Measurements from ENCODE around the gene ITPR1. TPM values are rescaled to one million over a fixed set of nuclear protein-coding genes. Genes with fewer than 3 reads are reported as not detected.

The ITPR1 gene
- total RNA-seq, 2 donors from 2014 or later = 7.0 to 18.2 TPM

- Histone ChIP-seq H3K4me1 (no peaks in the 10 kb centered on the region), H3K36me3 (no peaks in the 10 kb centered on the region), H3K9me3 (no peaks in the 10 kb centered on the region), H3K9ac (ENCODE audit: low read depth in 2 of 2, low read length in 2 of 2) (peak overlapping the region in 1 of 2 donors; percentile 1), H3K27ac (no peak overlapping the region), H3K27me3 (no peaks in the 10 kb centered on the region), H3K4me3 (no peak overlapping the region)
- intact Hi-C loops (cut with DNase I) = no loop called here
- no peak for TF ChIP-seq CTCF (IDR thresholded peaks at IDR 0.05)
- DNase-seq = no peak
These were observed 340.3 kb downstream of the ITPR1 start for GRCh38 chr3:4833471-4833870.

- Histone ChIP-seq H3K9me3 (no peaks in the 10 kb centered on the region), H3K36me3 (no peaks in the 10 kb centered on the region), H3K9ac (ENCODE audit: low read depth in 2 of 2, low read length in 2 of 2) (no peak overlapping the region), H3K27ac (no peak overlapping the region), H3K4me3 (no peak overlapping the region), H3K4me1 (no peaks in the 10 kb centered on the region), H3K27me3 (no peaks in the 10 kb centered on the region)
- intact Hi-C loops (cut with DNase I) = no loop called here
- no peak for TF ChIP-seq CTCF (IDR thresholded peaks at IDR 0.05)
- DNase-seq = no peak
These were observed 341.3 kb downstream of the ITPR1 start for GRCh38 chr3:4834403-4834866.

- no peaks in the 10 kb centered on the region for H3K36me3 ChIP-seq
- H3K27me3 ChIP-seq = no peaks in the 10 kb centered on the region
- no peak for DNase-seq
- H3K4me3 ChIP-seq = no peak overlapping the region
- intact Hi-C loops (cut with DNase I) = no loop called here
- no peaks in the 10 kb centered on the region for H3K9me3 ChIP-seq
- H3K4me1 ChIP-seq = no peaks in the 10 kb centered on the region
- no peak for TF ChIP-seq CTCF (IDR thresholded peaks at IDR 0.05)
- peak overlapping the region in 1 of 2 donors; percentile 39 for H3K9ac ChIP-seq (ENCODE audit: low read depth in 2 of 2, low read length in 2 of 2)
- H3K27ac ChIP-seq = no peak overlapping the region
These were observed 342.5 kb downstream of the ITPR1 start for GRCh38 chr3:4835616-4836043.

GRCh38 chr3:4836516-4836915 is 343.4 kb downstream of the ITPR1 start:
- intact Hi-C loops (cut with DNase I) = no loop called here

GRCh38 chr3:4837374-4837930 is 344.3 kb downstream of the ITPR1 start:
- no peak overlapping the region for H3K4me3 ChIP-seq
- TF ChIP-seq CTCF (IDR thresholded peaks at IDR 0.05) = no peak
- DNase-seq = no peak
- no peaks in the 10 kb centered on the region for H3K4me1 ChIP-seq
- H3K27me3 ChIP-seq = no peaks in the 10 kb centered on the region
- no peaks in the 10 kb centered on the region for H3K36me3 ChIP-seq
- H3K9me3 ChIP-seq = no peaks in the 10 kb centered on the region
- no peak overlapping the region for H3K9ac ChIP-seq (ENCODE audit: low read depth in 2 of 2, low read length in 2 of 2)
- H3K27ac ChIP-seq = no peak overlapping the region
- intact Hi-C loops (cut with DNase I) = no loop called here

More at GRCh38 chr3:4836516-4836915, 343.4 kb downstream of the ITPR1 start:
- no peak overlapping the region for H3K9ac ChIP-seq (ENCODE audit: low read depth in 2 of 2, low read length in 2 of 2)
- no peaks in the 10 kb centered on the region for H3K9me3 ChIP-seq
- H3K4me3 ChIP-seq = no peak overlapping the region
- H3K4me1 ChIP-seq = no peaks in the 10 kb centered on the region
- no peak for DNase-seq
- no peak overlapping the region for H3K27ac ChIP-seq
- TF ChIP-seq CTCF (IDR thresholded peaks at IDR 0.05) = no peak
- H3K27me3 ChIP-seq = no peaks in the 10 kb centered on the region
- H3K36me3 ChIP-seq = no peaks in the 10 kb centered on the region
